ENCODE measurements around the gene FBP1.
"Not testable (repeated sequence)": the region's sequence is repeated elsewhere in the genome, so short reads cannot be mapped to it uniquely, and the experiment has no call there.

FBP1 gene

GRCh38 chr9:94567271-94567670 is 72.0 kb downstream of the FBP1 start:
- H3K79me1 ChIP-seq (ENCODE audit: low read depth, low read length): no peaks in the 10 kb centered on the region
- no CpG with 5 or more reads among the region's 2 CpGs for WGBS, 2 donors (ENCODE audit: extremely low coverage in 2 of 2, insufficient read length in 2 of 2, insufficient replicate concordance in 1 of 2)
- no peak overlapping the region for H2AK5ac ChIP-seq (ENCODE audit: low read depth, low read length)

GRCh38 chr9:94566550-94566949 is 72.8 kb downstream of the FBP1 start:
- no peak overlapping the region for H2BK5ac ChIP-seq (ENCODE audit: low read length)
- no peak overlapping the region for H3K9ac ChIP-seq (ENCODE audit: low read depth, low read length, poor library complexity)
- no peak overlapping the region for H3K14ac ChIP-seq (ENCODE audit: low read length)
- peaks cover 0 to under 1% of the 10 kb centered on the region in 2 donors for H3K9me3 ChIP-seq (replicated peaks in 1 of 2; ENCODE audit: control insufficient read depth in 2 of 2, insufficient read depth in 1 of 2, low read depth in 1 of 2, low read length in 2 of 2)
- H2AK5ac ChIP-seq (ENCODE audit: low read depth, low read length): no peak overlapping the region
- H4K91ac ChIP-seq (ENCODE audit: low read depth, low read length, poor library complexity): no peak overlapping the region
- H3K27ac ChIP-seq (replicated peaks; ENCODE audit: low read length): no peak overlapping the region
- no peaks in the 10 kb centered on the region for H3K27me3 ChIP-seq (ENCODE audit: control insufficient read depth in 3 of 3, insufficient read depth in 3 of 3, low read depth in 1 of 3, low read length in 3 of 3)
- no peak overlapping the region for H2BK15ac ChIP-seq (ENCODE audit: low read length)
- no peak overlapping the region for H4K8ac ChIP-seq (ENCODE audit: low read depth, low read length)
- no peaks in the 10 kb centered on the region for H3K79me1 ChIP-seq (ENCODE audit: low read depth, low read length)
- H3K4me1 ChIP-seq (ENCODE audit: control insufficient read depth in 2 of 2, insufficient read depth in 1 of 2, low read depth in 1 of 2, low read length in 2 of 2): no peaks in the 10 kb centered on the region
- no peak overlapping the region for H2BK120ac ChIP-seq (ENCODE audit: low read depth, low read length)
- H3K23ac ChIP-seq (ENCODE audit: low read depth, low read length, poor library complexity): no peak overlapping the region
- H3K4me3 ChIP-seq (ENCODE audit: low read length in 2 of 2): no peak overlapping the region
- H3K4ac ChIP-seq (ENCODE audit: low read length): no peak overlapping the region
- no peak overlapping the region for H2AFZ ChIP-seq (ENCODE audit: low read length)
- H3K36me3 ChIP-seq (replicated peaks in 1 of 2; ENCODE audit: control insufficient read depth in 2 of 2, insufficient read depth in 2 of 2, low read length in 2 of 2): peaks cover 2 to 19% of the 10 kb centered on the region in 2 donors
- no peak overlapping the region for H2BK12ac ChIP-seq (ENCODE audit: low read length)
- no peak overlapping the region for H3K18ac ChIP-seq (ENCODE audit: low read length)
- no peak for DNase-seq (ENCODE audit: low spot score)
- no peak overlapping the region for H3K4me2 ChIP-seq (ENCODE audit: insufficient read depth, low read length, poor library complexity, severe bottlenecking)

More at GRCh38 chr9:94567271-94567670, 72.0 kb downstream of the FBP1 start:
- Histone ChIP-seq H3K4me3 (ENCODE audit: low read length in 2 of 2) (no peak overlapping the region), H3K4ac (ENCODE audit: low read length) (no peak overlapping the region), H2BK120ac (ENCODE audit: low read depth, low read length) (no peak overlapping the region), H4K91ac (ENCODE audit: low read depth, low read length, poor library complexity) (no peak overlapping the region), H3K9me3 (replicated peaks in 1 of 2; ENCODE audit: control insufficient read depth in 2 of 2, insufficient read depth in 1 of 2, low read depth in 1 of 2, low read length in 2 of 2) (no peaks in the 10 kb centered on the region), H3K18ac (ENCODE audit: low read length) (no peak overlapping the region), H4K8ac (ENCODE audit: low read depth, low read length) (no peak overlapping the region), H2AFZ (ENCODE audit: low read length) (no peak overlapping the region), H2BK15ac (ENCODE audit: low read length) (no peak overlapping the region), H3K27ac (replicated peaks; ENCODE audit: low read length) (no peak overlapping the region), H2BK12ac (ENCODE audit: low read length) (no peak overlapping the region), H3K36me3 (replicated peaks in 1 of 2; ENCODE audit: control insufficient read depth in 2 of 2, insufficient read depth in 2 of 2, low read length in 2 of 2) (peaks cover 2 to 14% of the 10 kb centered on the region in 2 donors), H3K9ac (ENCODE audit: low read depth, low read length, poor library complexity) (no peak overlapping the region), H3K4me2 (ENCODE audit: insufficient read depth, low read length, poor library complexity, severe bottlenecking) (no peak overlapping the region), H3K23ac (ENCODE audit: low read depth, low read length, poor library complexity) (no peak overlapping the region), H3K14ac (ENCODE audit: low read length) (no peak overlapping the region), H3K27me3 (ENCODE audit: control insufficient read depth in 3 of 3, insufficient read depth in 3 of 3, low read depth in 1 of 3, low read length in 3 of 3) (no peaks in the 10 kb centered on the region), H2BK5ac (ENCODE audit: low read length) (no peak overlapping the region), H3K4me1 (ENCODE audit: control insufficient read depth in 2 of 2, insufficient read depth in 1 of 2, low read depth in 1 of 2, low read length in 2 of 2) (no peaks in the 10 kb centered on the region)
- no peak for DNase-seq (ENCODE audit: low spot score)

GRCh38 chr9:94564279-94564678 is 75.0 kb downstream of the FBP1 start:
- H4K8ac ChIP-seq (ENCODE audit: low read depth, low read length); H3K9ac ChIP-seq (ENCODE audit: low read depth, low read length, poor library complexity); DNase-seq (ENCODE audit: low spot score); H2BK5ac ChIP-seq (ENCODE audit: low read length); H3K4ac ChIP-seq (ENCODE audit: low read length); H3K27me3 ChIP-seq (ENCODE audit: control insufficient read depth in 3 of 3, insufficient read depth in 3 of 3, low read depth in 1 of 3, low read length in 3 of 3); H3K23ac ChIP-seq (ENCODE audit: low read depth, low read length, poor library complexity); H3K18ac ChIP-seq (ENCODE audit: low read length); H2AK5ac ChIP-seq (ENCODE audit: low read depth, low read length); H3K4me1 ChIP-seq (ENCODE audit: control insufficient read depth in 2 of 2, insufficient read depth in 1 of 2, low read depth in 1 of 2, low read length in 2 of 2); H3K9me3 ChIP-seq (replicated peaks in 1 of 2; ENCODE audit: control insufficient read depth in 2 of 2, insufficient read depth in 1 of 2, low read depth in 1 of 2, low read length in 2 of 2); H3K4me2 ChIP-seq (ENCODE audit: insufficient read depth, low read length, poor library complexity, severe bottlenecking); H3K4me3 ChIP-seq (ENCODE audit: low read length in 2 of 2); H3K27ac ChIP-seq (replicated peaks; ENCODE audit: low read length); H4K91ac ChIP-seq (ENCODE audit: low read depth, low read length, poor library complexity); H2BK15ac ChIP-seq (ENCODE audit: low read length); H3K79me1 ChIP-seq (ENCODE audit: low read depth, low read length); H2AFZ ChIP-seq (ENCODE audit: low read length); H2BK12ac ChIP-seq (ENCODE audit: low read length); H3K14ac ChIP-seq (ENCODE audit: low read length); H2BK120ac ChIP-seq (ENCODE audit: low read depth, low read length): not testable (repeated sequence)
- peaks cover 4 to 36% of the 10 kb centered on the region in 2 donors for H3K36me3 ChIP-seq (replicated peaks in 1 of 2; ENCODE audit: control insufficient read depth in 2 of 2, insufficient read depth in 2 of 2, low read length in 2 of 2)
- no CpG with 5 or more reads among the region's 3 CpGs for WGBS, 2 donors (ENCODE audit: extremely low coverage in 2 of 2, insufficient read length in 2 of 2, insufficient replicate concordance in 1 of 2)

GRCh38 chr9:94563548-94563947 is 75.8 kb downstream of the FBP1 start:
- no peak overlapping the region for H3K9ac ChIP-seq (ENCODE audit: low read depth, low read length, poor library complexity)
- H2BK120ac ChIP-seq (ENCODE audit: low read depth, low read length): no peak overlapping the region
- no peak for DNase-seq (ENCODE audit: low spot score)
- no peak overlapping the region for H3K27ac ChIP-seq (replicated peaks; ENCODE audit: low read length)
- no peaks in the 10 kb centered on the region for H3K4me1 ChIP-seq (ENCODE audit: control insufficient read depth in 2 of 2, insufficient read depth in 1 of 2, low read depth in 1 of 2, low read length in 2 of 2)
- H2BK15ac ChIP-seq (ENCODE audit: low read length): no peak overlapping the region
- no peak overlapping the region for H2BK12ac ChIP-seq (ENCODE audit: low read length)
- H3K14ac ChIP-seq (ENCODE audit: low read length): no peak overlapping the region
- H3K4me2 ChIP-seq (ENCODE audit: insufficient read depth, low read length, poor library complexity, severe bottlenecking): no peak overlapping the region
- H3K27me3 ChIP-seq (ENCODE audit: control insufficient read depth in 3 of 3, insufficient read depth in 3 of 3, low read depth in 1 of 3, low read length in 3 of 3): no peaks in the 10 kb centered on the region
- no peak overlapping the region for H2AK5ac ChIP-seq (ENCODE audit: low read depth, low read length)
- peaks cover 0 to 1% of the 10 kb centered on the region in 2 donors for H3K9me3 ChIP-seq (replicated peaks in 1 of 2; ENCODE audit: control insufficient read depth in 2 of 2, insufficient read depth in 1 of 2, low read depth in 1 of 2, low read length in 2 of 2)
- no CpG with 5 or more reads among the region's 2 CpGs for WGBS, 2 donors (ENCODE audit: extremely low coverage in 2 of 2, insufficient read length in 2 of 2, insufficient replicate concordance in 1 of 2)
- no peaks in the 10 kb centered on the region for H3K79me1 ChIP-seq (ENCODE audit: low read depth, low read length)
- H3K4ac ChIP-seq (ENCODE audit: low read length): no peak overlapping the region
- H2BK5ac ChIP-seq (ENCODE audit: low read length): no peak overlapping the region
- no peak overlapping the region for H4K91ac ChIP-seq (ENCODE audit: low read depth, low read length, poor library complexity)
- peaks cover 4 to 44% of the 10 kb centered on the region in 2 donors for H3K36me3 ChIP-seq (replicated peaks in 1 of 2; ENCODE audit: control insufficient read depth in 2 of 2, insufficient read depth in 2 of 2, low read length in 2 of 2)
- no peak overlapping the region for H4K8ac ChIP-seq (ENCODE audit: low read depth, low read length)
- no peak overlapping the region for H3K23ac ChIP-seq (ENCODE audit: low read depth, low read length, poor library complexity)
- no peak overlapping the region for H2AFZ ChIP-seq (ENCODE audit: low read length)
- no peak overlapping the region for H3K4me3 ChIP-seq (ENCODE audit: low read length in 2 of 2)
- no peak overlapping the region for H3K18ac ChIP-seq (ENCODE audit: low read length)
